ENCODE results near the gene DGKZ.

Gene DGKZ

DNA sequence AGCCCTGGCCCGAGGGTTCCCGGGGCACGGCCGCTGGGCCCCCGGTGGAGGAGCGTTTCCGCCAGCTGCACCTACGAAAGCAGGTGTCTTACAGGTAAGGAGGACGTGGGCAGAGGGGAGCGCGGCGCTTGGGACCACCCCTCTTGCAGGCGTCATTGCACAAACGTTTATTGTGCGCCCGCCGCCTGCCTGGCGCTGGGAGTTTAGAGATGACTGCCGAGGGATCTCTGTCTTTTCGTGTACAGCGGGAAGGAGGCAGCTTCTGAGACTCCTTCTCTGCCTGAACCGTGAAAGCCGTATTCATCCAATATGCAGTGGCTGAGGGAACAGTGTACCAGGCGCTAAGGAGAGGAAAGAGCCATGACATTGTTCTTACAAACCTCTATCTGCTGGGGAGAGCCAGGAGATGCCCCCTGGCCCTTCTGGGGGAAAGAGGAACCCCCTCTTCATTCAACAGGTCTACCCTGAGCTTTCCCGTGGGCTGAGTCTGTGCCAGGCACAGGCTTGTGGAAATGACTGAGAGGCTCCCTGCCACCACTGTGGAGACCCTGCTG is 13.8 kb upstream of the DGKZ start:
- Mint-ChIP-seq H3K36me3 (ENCODE audit: low read depth) (peaks cover 5% of the 10 kb centered on the region), H3K4me3 (peak overlapping the region; percentile 50), H3K9me3 (no peaks in the 10 kb centered on the region), H3K27me3 (ENCODE audit: low read depth) (peaks cover 62% of the 10 kb centered on the region), H3K4me1 (ENCODE audit: low read depth) (peaks cover 33% of the 10 kb centered on the region), H3K27ac (no peak overlapping the region)

DNA sequence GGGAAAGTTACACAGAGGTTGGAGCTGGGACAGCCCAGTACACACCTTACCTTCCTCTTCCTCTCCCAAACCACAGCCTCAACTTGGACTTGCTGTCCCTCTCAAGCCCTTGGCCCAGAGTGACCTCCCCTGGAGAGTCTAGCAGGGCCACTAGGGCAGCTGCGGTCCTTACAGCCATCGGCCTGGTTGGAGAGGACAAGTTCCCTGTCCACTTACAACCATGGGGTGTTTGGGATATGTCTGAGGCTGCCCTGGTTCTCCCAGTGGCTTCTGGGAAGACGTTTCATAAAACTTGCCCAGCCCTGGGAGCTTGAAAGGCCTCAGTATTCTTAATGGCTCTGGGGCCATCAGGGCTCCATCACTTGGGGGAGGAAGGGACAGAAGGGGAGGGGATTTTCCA is 13.1 kb upstream of the DGKZ start:
- H3K9me3 Mint-ChIP-seq, result no peaks in the 10 kb centered on the region
- H3K4me1 Mint-ChIP-seq (ENCODE audit: low read depth), result peaks cover 37% of the 10 kb centered on the region
- no peak overlapping the region for H3K4me3 Mint-ChIP-seq
- no peak overlapping the region for H3K27ac Mint-ChIP-seq
- peaks cover 58% of the 10 kb centered on the region for H3K27me3 Mint-ChIP-seq (ENCODE audit: low read depth)
- H3K36me3 Mint-ChIP-seq (ENCODE audit: low read depth), result peaks cover 5% of the 10 kb centered on the region

DNA sequence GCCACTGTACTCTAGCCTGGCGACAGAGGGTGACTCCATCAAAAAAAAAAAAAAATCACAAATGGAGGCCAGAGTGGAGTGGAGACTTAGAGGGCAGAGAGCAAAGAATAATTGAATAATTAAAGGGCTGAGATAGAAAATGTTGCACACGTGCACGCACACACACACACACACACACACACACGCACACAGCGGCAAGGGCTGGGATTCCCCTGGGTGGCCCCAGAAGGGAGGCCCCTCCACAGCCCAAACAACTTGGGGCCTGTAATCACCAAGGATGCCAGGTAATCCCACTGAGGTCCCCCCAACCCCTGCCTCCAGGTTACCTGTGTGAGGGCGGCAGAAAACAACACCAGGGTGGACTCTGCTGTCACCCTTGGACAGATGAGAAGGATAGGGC is 12.0 kb upstream of the DGKZ start:
- H3K9me3 Mint-ChIP-seq, result no peaks in the 10 kb centered on the region
- peaks cover 48% of the 10 kb centered on the region for H3K27me3 Mint-ChIP-seq (ENCODE audit: low read depth)
- peak overlapping the region; percentile 44 for H3K4me3 Mint-ChIP-seq
- H3K4me1 Mint-ChIP-seq (ENCODE audit: low read depth), result peaks cover 34% of the 10 kb centered on the region
- no peak overlapping the region for H3K27ac Mint-ChIP-seq
- peaks cover 5% of the 10 kb centered on the region for H3K36me3 Mint-ChIP-seq (ENCODE audit: low read depth)

DNA sequence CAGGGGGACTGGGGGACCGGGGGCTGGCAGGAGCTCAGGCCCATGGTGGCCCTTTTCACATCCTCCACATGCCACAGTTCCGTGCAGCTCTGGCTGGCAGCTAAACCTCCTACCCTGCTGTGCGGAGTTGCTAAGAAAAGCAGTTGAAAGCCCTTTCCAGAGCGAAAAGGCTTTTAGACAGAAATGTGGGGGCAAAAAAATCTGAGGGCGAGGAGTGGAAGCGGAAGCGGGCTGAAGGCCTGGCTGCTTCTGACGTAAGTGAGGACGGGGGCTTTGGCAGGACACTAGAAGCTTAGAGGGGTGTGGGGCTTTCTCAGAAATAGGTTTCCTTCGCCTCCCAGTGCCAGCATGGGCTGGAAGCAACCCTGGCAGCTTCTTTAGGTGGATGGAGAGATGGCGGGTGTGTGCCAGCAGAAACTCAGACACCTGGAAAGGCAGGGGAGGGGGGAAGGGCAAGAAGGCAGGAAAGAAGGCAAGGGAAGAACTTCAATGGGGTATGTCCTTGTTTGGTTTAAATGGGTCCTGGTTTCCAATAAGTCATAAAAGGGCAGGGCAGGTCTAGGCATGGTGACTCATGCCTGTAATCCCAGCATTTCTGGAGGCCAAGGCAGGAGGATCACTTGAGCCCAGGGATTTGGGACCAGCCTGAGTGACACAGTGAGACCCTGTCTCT is 11.2 kb upstream of the DGKZ start:
- Mint-ChIP-seq H3K27me3 (ENCODE audit: low read depth) (peaks cover 40% of the 10 kb centered on the region), H3K36me3 (ENCODE audit: low read depth) (peaks cover 5% of the 10 kb centered on the region), H3K9me3 (no peaks in the 10 kb centered on the region), H3K4me1 (ENCODE audit: low read depth) (peaks cover 28% of the 10 kb centered on the region), H3K4me3 (no peak overlapping the region), H3K27ac (peak overlapping the region; percentile 65)

DNA sequence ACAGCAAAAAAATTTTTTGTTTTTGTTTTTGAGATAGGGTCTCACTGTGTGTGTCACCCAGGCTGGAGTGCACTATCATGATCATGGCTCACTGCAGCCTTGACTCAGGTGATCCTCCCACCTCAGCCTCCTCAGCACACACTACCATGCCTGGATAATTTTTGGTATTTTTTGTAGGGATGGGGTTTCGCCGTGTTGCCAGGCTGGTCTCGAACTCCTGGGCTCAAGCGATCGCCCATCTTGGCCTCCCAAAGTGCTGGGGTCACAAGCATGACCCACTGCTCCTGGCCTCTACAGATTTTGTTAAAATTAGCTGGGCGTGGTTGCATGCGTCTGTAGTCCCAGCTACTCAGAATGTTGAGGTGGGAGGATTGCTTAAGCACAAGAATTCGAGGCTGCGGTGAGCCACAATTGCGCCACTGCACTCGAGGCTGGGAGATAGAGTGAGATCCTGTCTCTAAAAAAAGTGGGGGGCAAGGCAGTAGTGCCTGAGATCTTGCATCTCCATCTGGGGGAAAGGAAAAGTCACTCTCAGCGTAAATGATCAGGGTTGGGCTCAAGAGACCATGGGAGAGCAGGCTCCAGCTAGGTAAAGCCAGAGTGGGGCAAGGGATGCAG is 10.6 kb upstream of the DGKZ start:
- no peak overlapping the region for H3K27ac Mint-ChIP-seq
- H3K27me3 Mint-ChIP-seq (ENCODE audit: low read depth), result peaks cover 34% of the 10 kb centered on the region
- H3K4me3 Mint-ChIP-seq, result no peak overlapping the region
- H3K9me3 Mint-ChIP-seq, result no peaks in the 10 kb centered on the region
- H3K36me3 Mint-ChIP-seq (ENCODE audit: low read depth), result peaks cover 3% of the 10 kb centered on the region
- H3K4me1 Mint-ChIP-seq (ENCODE audit: low read depth), result peaks cover 28% of the 10 kb centered on the region

DNA sequence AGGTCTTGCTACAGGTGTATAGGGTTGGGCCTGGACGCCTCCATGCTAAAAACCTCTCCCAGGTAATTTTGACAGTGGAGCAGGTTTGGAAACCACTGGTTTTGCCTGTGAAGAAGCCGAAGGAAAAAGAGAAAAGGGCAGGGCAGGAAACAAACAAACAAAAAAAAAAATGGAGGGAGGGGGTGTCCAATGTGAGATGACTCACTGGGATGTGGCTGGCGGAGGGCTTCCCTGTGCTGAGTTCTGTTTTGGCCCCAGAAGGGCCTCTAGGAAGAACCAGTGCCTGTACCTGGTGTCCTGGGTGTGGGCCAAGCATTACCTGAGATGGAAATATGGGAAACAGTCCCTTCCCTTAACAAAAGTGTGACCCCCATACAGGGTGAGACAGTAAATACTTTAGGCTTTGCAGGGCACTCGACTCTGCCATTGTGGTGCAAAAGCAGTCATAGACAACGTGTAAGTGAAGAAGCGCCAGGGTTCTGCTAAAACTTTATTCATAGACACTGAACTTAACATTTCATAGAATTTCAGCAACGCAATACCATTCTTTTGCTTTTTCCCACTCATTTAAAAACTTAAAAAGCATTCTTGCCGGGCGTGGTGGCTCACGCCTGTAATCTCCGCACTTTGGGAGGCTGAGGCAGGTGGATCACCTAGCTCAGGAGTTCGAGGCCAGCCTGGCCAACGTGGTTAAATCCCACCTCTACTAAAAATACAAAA is 9.5 kb upstream of the DGKZ start:
- H3K27me3 Mint-ChIP-seq (ENCODE audit: low read depth), result peaks cover 25% of the 10 kb centered on the region
- no peaks in the 10 kb centered on the region for H3K9me3 Mint-ChIP-seq
- H3K36me3 Mint-ChIP-seq (ENCODE audit: low read depth), result no peaks in the 10 kb centered on the region
- peaks cover 33% of the 10 kb centered on the region for H3K4me1 Mint-ChIP-seq (ENCODE audit: low read depth)
- H3K27ac Mint-ChIP-seq, result no peak overlapping the region
- H3K4me3 Mint-ChIP-seq, result no peak overlapping the region

DNA sequence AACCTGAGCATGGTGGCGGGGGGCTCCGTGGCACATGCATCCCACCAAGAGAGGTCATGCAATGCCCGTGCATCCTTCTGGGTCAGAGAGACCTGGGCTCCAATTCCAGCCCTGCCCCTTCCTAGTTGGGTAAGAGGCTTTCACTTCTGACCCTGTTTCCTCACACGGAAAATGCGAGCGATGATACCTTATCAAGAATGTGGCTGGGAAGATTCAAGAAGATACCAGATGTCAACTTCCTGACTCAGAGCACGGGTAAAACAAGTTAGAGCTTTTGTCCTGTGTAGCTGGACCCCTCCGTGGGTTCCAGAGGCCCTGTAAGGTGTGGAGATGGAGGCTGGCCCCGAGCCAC is 8.7 kb upstream of the DGKZ start:
- Mint-ChIP-seq H3K4me1 (ENCODE audit: low read depth) (peaks cover 32% of the 10 kb centered on the region), H3K9me3 (no peaks in the 10 kb centered on the region), H3K27me3 (ENCODE audit: low read depth) (peaks cover 21% of the 10 kb centered on the region), H3K36me3 (ENCODE audit: low read depth) (no peaks in the 10 kb centered on the region), H3K4me3 (no peak overlapping the region), H3K27ac (no peak overlapping the region)

DNA sequence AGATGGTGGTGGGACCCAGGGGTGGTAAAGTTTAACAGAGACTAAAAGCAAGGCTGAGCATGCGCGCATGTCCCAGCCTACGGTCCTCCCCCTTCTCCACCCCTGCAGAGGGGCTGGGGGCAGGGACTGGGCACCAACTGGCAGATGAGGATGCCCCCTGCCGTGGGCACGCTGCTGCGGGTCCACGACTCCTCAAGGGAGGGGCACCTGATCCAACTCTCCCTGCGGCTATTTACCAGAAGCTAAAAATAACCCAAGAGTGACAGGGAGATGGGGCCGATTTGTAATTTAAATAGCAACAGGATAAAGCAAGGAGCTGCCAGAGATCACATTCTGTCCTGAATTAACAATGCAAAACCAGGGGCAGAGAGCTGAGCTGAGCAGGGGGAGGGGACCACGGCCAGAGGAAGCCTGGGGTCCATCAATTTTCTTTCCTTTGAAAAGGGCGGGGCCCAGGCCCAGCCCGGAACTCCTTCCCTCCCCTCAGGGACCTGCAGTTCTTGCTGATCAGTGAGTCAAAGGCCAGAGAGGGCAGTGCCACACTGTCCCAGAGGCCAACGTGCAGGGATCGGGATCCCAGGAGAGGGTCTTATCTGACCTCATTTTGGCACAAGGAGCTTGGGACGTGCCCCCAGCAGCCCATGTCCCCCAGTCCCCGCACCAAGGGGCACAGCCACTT is 8.1 kb upstream of the DGKZ start:
- no peak overlapping the region for H3K27ac Mint-ChIP-seq

DNA sequence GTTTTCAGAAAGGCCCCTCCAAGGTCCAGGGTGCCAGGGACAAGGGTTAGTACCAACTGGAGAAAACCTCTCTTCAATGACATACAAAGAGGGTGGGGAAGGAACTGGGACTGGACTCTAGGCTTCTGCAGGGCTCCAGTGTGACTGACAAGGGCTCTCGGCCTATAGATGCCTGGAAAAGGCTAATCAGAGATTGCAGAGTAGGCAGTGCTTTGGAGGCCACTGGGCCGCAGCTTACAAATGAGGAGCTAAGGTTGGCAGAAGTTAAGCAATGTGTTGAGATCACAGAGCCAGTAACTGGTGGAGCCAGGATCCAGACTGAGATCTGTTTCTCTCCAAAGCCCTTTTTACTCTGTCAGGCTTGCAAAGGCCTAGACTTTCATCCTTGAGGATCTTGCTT is 7.4 kb upstream of the DGKZ start:
- Mint-ChIP-seq H3K27me3 (ENCODE audit: low read depth) (peaks cover 9% of the 10 kb centered on the region), H3K4me3 (no peak overlapping the region), H3K36me3 (ENCODE audit: low read depth) (no peaks in the 10 kb centered on the region), H3K4me1 (ENCODE audit: low read depth) (peaks cover 36% of the 10 kb centered on the region), H3K27ac (no peak overlapping the region), H3K9me3 (no peaks in the 10 kb centered on the region)

More for the DNA sequence above, 8.1 kb upstream of the DGKZ start:
- Mint-ChIP-seq H3K27me3 (ENCODE audit: low read depth) (peaks cover 16% of the 10 kb centered on the region), H3K4me3 (no peak overlapping the region), H3K4me1 (ENCODE audit: low read depth) (peaks cover 32% of the 10 kb centered on the region), H3K9me3 (no peaks in the 10 kb centered on the region), H3K36me3 (ENCODE audit: low read depth) (no peaks in the 10 kb centered on the region)

DNA sequence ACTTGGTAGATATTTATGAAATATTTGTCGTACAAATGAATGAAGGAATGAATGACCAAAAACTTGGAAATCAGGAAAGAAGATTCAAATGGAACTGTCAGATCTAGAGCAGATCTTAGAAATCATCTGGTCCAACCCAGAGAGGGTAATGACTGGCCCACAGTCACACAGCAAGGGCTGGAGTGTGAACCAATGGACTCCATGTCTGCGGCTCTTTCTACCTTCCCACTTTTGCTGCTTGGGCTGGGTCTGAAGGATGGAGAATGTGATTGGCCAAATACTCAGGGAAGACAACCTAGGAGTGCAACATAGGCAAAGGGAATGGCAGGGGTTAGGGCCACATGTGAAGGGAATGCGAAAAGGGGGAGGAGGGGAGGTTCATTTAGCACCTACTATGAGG is 5.8 kb upstream of the DGKZ start:
- no peak overlapping the region for H3K4me3 Mint-ChIP-seq
- no peaks in the 10 kb centered on the region for H3K36me3 Mint-ChIP-seq (ENCODE audit: low read depth)
- no peaks in the 10 kb centered on the region for H3K9me3 Mint-ChIP-seq
- peaks cover 49% of the 10 kb centered on the region for H3K4me1 Mint-ChIP-seq (ENCODE audit: low read depth)
- peaks cover 4% of the 10 kb centered on the region for H3K27me3 Mint-ChIP-seq (ENCODE audit: low read depth)
- H3K27ac Mint-ChIP-seq, result peak overlapping the region; percentile 31

DNA sequence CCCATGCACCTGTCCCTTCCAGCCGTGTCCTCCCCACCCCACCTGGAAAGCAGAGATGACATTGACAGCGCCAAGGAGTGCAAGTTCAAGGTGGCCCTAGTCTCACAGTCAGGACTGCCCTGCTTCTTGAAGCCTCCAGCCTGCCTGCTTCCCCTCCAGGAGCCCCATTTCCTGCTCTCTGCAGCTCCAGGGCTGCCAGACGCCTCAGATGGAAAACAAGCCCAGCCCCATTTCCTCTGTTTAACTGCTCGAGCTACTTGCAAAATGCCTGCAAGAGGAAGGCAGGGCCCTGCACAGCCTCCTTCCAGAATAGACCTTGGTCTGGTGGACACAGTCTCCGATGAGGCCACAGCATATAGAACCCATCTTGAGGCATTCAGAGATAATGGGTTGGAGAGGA is 5.0 kb upstream of the DGKZ start:
- Mint-ChIP-seq H3K4me1 (ENCODE audit: low read depth) (peaks cover 52% of the 10 kb centered on the region), H3K27me3 (ENCODE audit: low read depth) (peaks cover 4% of the 10 kb centered on the region), H3K9me3 (no peaks in the 10 kb centered on the region), H3K4me3 (no peak overlapping the region), H3K27ac (no peak overlapping the region), H3K36me3 (ENCODE audit: low read depth) (peaks cover 4% of the 10 kb centered on the region)

DNA sequence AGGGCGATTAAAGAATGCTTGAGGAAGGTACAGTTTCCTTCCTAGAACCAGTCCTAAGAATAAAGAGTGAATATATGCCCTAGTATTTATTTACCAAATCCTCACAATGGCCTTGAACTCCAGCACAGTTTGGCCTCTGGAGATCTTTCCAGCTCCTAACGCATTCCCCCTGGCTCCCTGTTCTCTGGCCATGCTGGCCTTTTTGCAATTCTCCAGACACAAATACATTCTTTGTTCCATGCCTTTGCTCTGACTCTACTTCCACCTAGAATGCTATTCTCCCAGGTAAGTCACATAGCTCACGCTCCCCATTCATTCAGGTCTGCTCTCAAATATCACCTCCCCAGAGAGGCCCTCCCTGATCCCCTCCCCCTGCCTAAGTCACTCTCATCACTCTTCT is 3.7 kb upstream of the DGKZ start:
- Mint-ChIP-seq H3K9me3 (no peaks in the 10 kb centered on the region), H3K27ac (no peak overlapping the region), H3K36me3 (ENCODE audit: low read depth) (peaks cover 4% of the 10 kb centered on the region), H3K27me3 (ENCODE audit: low read depth) (peaks cover 2% of the 10 kb centered on the region), H3K4me1 (ENCODE audit: low read depth) (peaks cover 51% of the 10 kb centered on the region), H3K4me3 (no peak overlapping the region)

DNA sequence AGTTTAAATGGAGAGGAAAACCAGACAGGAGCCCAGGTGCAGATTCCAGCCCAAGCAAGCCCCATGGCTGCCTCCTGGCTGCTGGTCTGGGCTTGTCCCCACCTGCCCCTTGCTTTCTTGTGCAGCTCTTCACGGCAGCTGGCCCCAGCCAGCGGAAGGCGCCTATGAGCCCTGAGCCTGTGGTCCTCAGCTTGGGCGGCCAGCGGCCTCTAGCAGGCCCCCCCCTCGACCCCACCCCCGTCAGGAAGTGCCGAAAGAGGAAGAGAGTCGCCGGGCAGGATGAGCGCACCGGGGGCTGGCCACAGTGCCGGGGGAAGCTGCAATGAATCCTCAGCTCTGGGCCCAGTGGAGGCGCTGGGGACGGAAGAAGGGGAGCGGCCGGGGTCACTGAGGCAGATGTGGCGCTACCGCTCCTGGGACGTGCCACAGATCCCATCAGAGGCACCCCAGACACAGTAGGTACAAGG is 2.1 kb upstream of the DGKZ start:
- Mint-ChIP-seq H3K9me3 (no peaks in the 10 kb centered on the region), H3K4me3 (peak overlapping the region; percentile 90), H3K36me3 (ENCODE audit: low read depth) (peaks cover 13% of the 10 kb centered on the region), H3K4me1 (ENCODE audit: low read depth) (peaks cover 60% of the 10 kb centered on the region), H3K27ac (peak overlapping the region; percentile 49), H3K27me3 (ENCODE audit: low read depth) (no peaks in the 10 kb centered on the region)

DNA sequence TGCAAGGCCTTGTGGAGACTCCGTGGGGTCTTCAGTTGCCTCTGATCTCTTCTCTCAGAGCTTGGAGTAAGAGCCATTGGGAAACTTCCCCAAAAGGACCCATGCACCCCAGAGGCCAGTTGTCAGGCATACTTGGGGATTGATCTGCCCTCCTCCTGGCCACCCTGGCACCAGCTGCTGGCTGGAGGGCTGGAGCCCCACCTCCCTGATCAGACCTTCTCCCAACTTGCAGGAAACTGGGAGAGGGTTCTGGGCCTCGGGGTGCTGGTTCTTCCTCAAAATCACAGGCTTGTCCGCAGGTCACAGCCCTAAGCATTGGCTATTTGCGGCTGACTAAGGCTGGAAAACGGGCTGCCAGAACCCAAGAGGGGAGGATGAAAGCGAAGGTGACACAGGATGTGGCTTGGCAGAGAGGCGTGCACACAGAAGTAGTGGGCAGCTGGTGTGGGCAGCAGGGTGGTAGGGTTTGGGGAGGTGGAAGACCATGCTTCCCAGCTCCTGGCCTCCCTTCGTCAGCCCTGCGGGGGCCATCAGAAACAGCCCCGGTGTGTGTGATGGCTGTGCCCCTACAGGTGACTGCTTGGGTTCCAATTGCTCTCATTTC is 1.3 kb upstream of the DGKZ start:
- H3K27ac Mint-ChIP-seq, result peak overlapping the region; percentile 85

More for the DNA sequence above, 1.3 kb upstream of the DGKZ start:
- Mint-ChIP-seq H3K27me3 (ENCODE audit: low read depth) (no peaks in the 10 kb centered on the region), H3K4me1 (ENCODE audit: low read depth) (peaks cover 63% of the 10 kb centered on the region), H3K9me3 (no peaks in the 10 kb centered on the region), H3K4me3 (peak overlapping the region; percentile 90), H3K36me3 (ENCODE audit: low read depth) (peaks cover 13% of the 10 kb centered on the region)
